GM23338 (cell line): ENCODE measurements around the gene SRGAP2C. TPM values are rescaled to one million over a fixed set of nuclear protein-coding genes. Genes with fewer than 3 reads are reported as not detected.

Experiments
- ATAC-seq: fragments of 200-7000 bp; cut with Tn5 transposase; 3 replicates; pipeline ENCODE4 v1.9.1; 2020
- DNase-seq: peaks from one replicate; pipeline ENCODE4 v3.0.0-alpha.2; 2015; ENCODE audit warnings: low spot score
- H2AFZ ChIP-seq: fragments of 200-600 bp; sonication (generic); 2 replicates; pipeline ENCODE4 v1.8.0; 2016; ENCODE audit warnings: antibody characterized with exemption, mild to moderate bottlenecking, moderate library complexity
- H3F3A ChIP-seq: fragments of 200-600 bp; sonication (generic); replicated peaks from 2 replicates; pipeline ENCODE4 v1.8.0; 2017; ENCODE audit warnings: antibody characterized with exemption, mixed run types, low read depth
- H3K27ac ChIP-seq: fragments of 200-600 bp; sonication (generic); 2 replicates; pipeline ENCODE4 v1.6.1; 2016; ENCODE audit warnings: low read depth
- H3K27me3 ChIP-seq: fragments of 200-600 bp; sonication (generic); 2 replicates; pipeline ENCODE4 v1.8.0; 2016; ENCODE audit warnings: mild to moderate bottlenecking, mixed run types, moderate library complexity; ENCODE audit not compliant: insufficient read depth
- H3K36me3 ChIP-seq: fragments of 200-600 bp; sonication (generic); 2 replicates; pipeline ENCODE4 v1.8.0; 2016; ENCODE audit warnings: mild to moderate bottlenecking; ENCODE audit not compliant: insufficient read depth
- H3K4me1 ChIP-seq: fragments of 200-600 bp; sonication (generic); 2 replicates; pipeline ENCODE4 v1.8.0; 2016; ENCODE audit warnings: mild to moderate bottlenecking, moderate library complexity; ENCODE audit not compliant: insufficient read depth
- H3K4me2 ChIP-seq: fragments of 200-600 bp; sonication (generic); 2 replicates; pipeline ENCODE4 v1.7.1; 2017; ENCODE audit warnings: mixed run types
- H3K4me3 ChIP-seq: fragments of 200-600 bp; sonication (generic); 2 replicates; pipeline ENCODE4 v1.6.1; 2016; ENCODE audit warnings: mixed run types
- H3K79me2 ChIP-seq: fragments of 200-600 bp; sonication (generic); replicated peaks from 2 replicates; pipeline ENCODE4 v1.8.0; 2017; ENCODE audit warnings: mild to moderate bottlenecking; ENCODE audit not compliant: insufficient read depth
- H3K9me2 ChIP-seq: fragments of 200-600 bp; sonication (generic); 2 replicates; pipeline ENCODE4 v1.8.0; 2017; ENCODE audit not compliant: insufficient read depth
- H4K20me1 ChIP-seq: fragments of 200-600 bp; sonication (generic); replicated peaks from 2 replicates; pipeline ENCODE4 v1.8.0; 2017; ENCODE audit warnings: mild to moderate bottlenecking; ENCODE audit not compliant: insufficient read depth
- H3K27ac Mint-ChIP-seq: 2 replicates; pipeline ENCODE4 v1.8.0; 2020; ENCODE audit warnings: inconsistent platforms, mild to moderate bottlenecking, moderate library complexity, mixed read lengths
- H3K27me3 Mint-ChIP-seq: 3 replicates; pipeline ENCODE4 v1.8.0; 2022; ENCODE audit warnings: low read depth, mild to moderate bottlenecking, moderate library complexity, mixed read lengths, inconsistent platforms; ENCODE audit not compliant: insufficient read depth, poor library complexity
- H3K36me3 Mint-ChIP-seq: 3 replicates; pipeline ENCODE4 v1.8.0; 2021; ENCODE audit warnings: low read depth, mild to moderate bottlenecking, inconsistent platforms, moderate library complexity, mixed read lengths
- H3K4me1 Mint-ChIP-seq: 3 replicates; pipeline ENCODE4 v1.8.0; 2020; ENCODE audit warnings: mild to moderate bottlenecking, inconsistent platforms, mixed read lengths
- H3K4me3 Mint-ChIP-seq: 3 replicates; pipeline ENCODE4 v1.8.0; 2021; ENCODE audit warnings: moderate library complexity, mild to moderate bottlenecking, inconsistent platforms, mixed read lengths
- H3K9me3 Mint-ChIP-seq: 3 replicates; pipeline ENCODE4 v1.8.0; 2020; ENCODE audit warnings: moderate library complexity, mild to moderate bottlenecking, inconsistent platforms, mixed read lengths
- CREB1 ChIP-seq: fragments of 250-450 bp; sonication (Bioruptor Pico); IDR thresholded peaks from 2 replicates; pipeline ENCODE4 v1.5.0; 2020; ENCODE audit warnings: low read depth, mild to moderate bottlenecking, moderate library complexity
- CTCF ChIP-seq, 2 experiments: fragments of 200-600 bp in 1 of 2; sonication (generic) in 1 of 2; conservative IDR thresholded peaks; 2 replicates each; pipeline versions ENCODE4 v1.5.1 to v1.6.1; 2016 to 2017; ENCODE audit warnings: antibody characterized with exemption in 2 of 2, low read depth in 2 of 2, mild to moderate bottlenecking in 2 of 2, moderate library complexity in 1 of 2
- ETS1 ChIP-seq: IDR thresholded peaks from 2 replicates; pipeline ENCODE4 v1.6.1; 2016; ENCODE audit warnings: antibody characterized with exemption
- EZH2 ChIP-seq: fragments of 200-600 bp; sonication (generic); IDR thresholded peaks from one replicate; pipeline ENCODE4 v1.8.0; 2017; ENCODE audit warnings: antibody characterized with exemption, mild to moderate bottlenecking, low read depth; ENCODE audit not compliant: unreplicated experiment
- EZH2phosphoT487 ChIP-seq: fragments of 200-600 bp; sonication (generic); IDR thresholded peaks from one replicate; pipeline ENCODE4 v1.8.1; 2018; ENCODE audit warnings: antibody characterized with exemption; ENCODE audit not compliant: unreplicated experiment
- JUNB ChIP-seq: IDR thresholded peaks from one replicate; pipeline ENCODE4 v1.6.1; 2016; ENCODE audit warnings: antibody characterized with exemption; ENCODE audit not compliant: unreplicated experiment
- NANOG ChIP-seq: IDR thresholded peaks from 2 replicates; pipeline ENCODE4 v1.6.1; 2016; ENCODE audit warnings: antibody characterized with exemption, borderline replicate concordance
- POLR2AphosphoS5 ChIP-seq: IDR thresholded peaks from 2 replicates; pipeline ENCODE4 v1.6.1; 2016; ENCODE audit warnings: antibody characterized with exemption, low read depth
- REST ChIP-seq: IDR thresholded peaks from one replicate; pipeline ENCODE4 v1.6.1; 2018; ENCODE audit warnings: antibody characterized with exemption; ENCODE audit not compliant: unreplicated experiment
- STAT1 ChIP-seq: IDR thresholded peaks from one replicate; pipeline ENCODE4 v1.6.1; 2016; ENCODE audit warnings: antibody characterized with exemption; ENCODE audit not compliant: unreplicated experiment
- ZNF114 ChIP-seq: fragments of 250-450 bp; sonication (Bioruptor Pico); IDR thresholded peaks from 2 replicates; pipeline ENCODE4 v1.5.0; 2020; ENCODE audit warnings: mild to moderate bottlenecking, moderate library complexity
- ZNF331 ChIP-seq: fragments of 250-450 bp; sonication (Bioruptor Pico); IDR thresholded peaks from 2 replicates; pipeline ENCODE4 v1.5.0; 2020; ENCODE audit warnings: low read depth, mild to moderate bottlenecking, moderate library complexity
- ZNF462 ChIP-seq: fragments of 250-450 bp; sonication (Bioruptor Pico); IDR thresholded peaks from 2 replicates; pipeline ENCODE4 v1.5.0; 2020; ENCODE audit warnings: mild to moderate bottlenecking, moderate library complexity
- polyA plus RNA-seq: library from polyadenylated mRNA; unstranded; fragments of >200 nt; fragmentation: Nextera tagmentation; extraction: Ambion mirVana; gene quantifications from 2 replicates; pipeline ENCODE4 v1.2.1, GENCODE V29; 2016
- total RNA-seq: library from RNA; depleted of rRNA; stranded (reverse); fragments of >200 nt; shearing (Covaris generic); gene quantifications from 2 replicates; pipeline ENCODE4 v1.2.3, GENCODE V29; 2014

The SRGAP2C gene
- total and polyA plus RNA-seq, 2 experiments from 2014 or later, result 18.0 to 20.4 TPM

GRCh38 chr1:121440993-121441392 lies 256.2 kb downstream of the SRGAP2C start:
- no peak for DNase-seq
- no peak for ATAC-seq
- Histone ChIP-seq H3F3A (no peaks in the 10 kb centered on the region), H3K79me2 (no peaks in the 10 kb centered on the region), H3K4me3 (no peak overlapping the region), H3K9me2 (no peaks in the 10 kb centered on the region), H3K27me3 (no peaks in the 10 kb centered on the region), H4K20me1 (no peaks in the 10 kb centered on the region), H2AFZ (no peak overlapping the region), H3K36me3 (no peaks in the 10 kb centered on the region), H3K27ac (no peak overlapping the region), H3K4me2 (no peak overlapping the region), H3K4me1 (0 out of 2 replicates have a peak, but pooled peaks cover 4% of the 10 kb centered on the region)
- Mint-ChIP-seq H3K27ac (no peak overlapping the region), H3K4me3 (no peak overlapping the region), H3K27me3 (no peaks in the 10 kb centered on the region), H3K4me1 (peaks cover 7% of the 10 kb centered on the region), H3K9me3 (no peaks in the 10 kb centered on the region), H3K36me3 (no peaks in the 10 kb centered on the region)
- TF ChIP-seq ZNF114 (CRISPR knock-in tag) (no peak), CREB1 (CRISPR knock-in tag) (no peak), ZNF462 (CRISPR knock-in tag) (no peak), ZNF331 (CRISPR knock-in tag) (no peak), ETS1 (no peak), JUNB (no peak), REST (no peak), POLR2AphosphoS5 (no peak), NANOG (no peak), EZH2 (no peak), EZH2phosphoT487 (no peak), CTCF (conservative IDR thresholded peaks at IDR 0.05; ENCODE audit: low read depth in 2 of 2) (no peak), STAT1 (no peak)
